ENCODE data around the gene PHLDA3.

The PHLDA3 gene

GRCh38 chr1:201468844-201469644 is at the start of gene PHLDA3:
Gene PHLDA3, minus strand, starts transcription at chr1:201469188. Its CDS starts 402 bp downstream, at chr1:201468786.
- peak; percentile 83 for DNase-seq

- DNase-seq = no peak
Observed at GRCh38 chr1:201518071-201518470, 49.1 kb upstream of the PHLDA3 start.

- no peak for DNase-seq
Observed at GRCh38 chr1:201517631-201518030, 48.6 kb upstream of the PHLDA3 start.

GRCh38 chr1:201516511-201517127 is 47.6 kb upstream of the PHLDA3 start:
- no peak for DNase-seq

- DNase-seq = no peak
Observed at GRCh38 chr1:201515895-201516294, 46.9 kb upstream of the PHLDA3 start.

- no peak for DNase-seq
Observed at GRCh38 chr1:201515062-201515750, 46.2 kb upstream of the PHLDA3 start.

- DNase-seq = no peak
Observed at GRCh38 chr1:201514466-201514865, 45.5 kb upstream of the PHLDA3 start.

- no peak for DNase-seq
Observed at GRCh38 chr1:201513498-201514243, 44.7 kb upstream of the PHLDA3 start.

- DNase-seq = no peak
Observed at GRCh38 chr1:201511941-201512539, 43.1 kb upstream of the PHLDA3 start.

- no peak for DNase-seq
Observed at GRCh38 chr1:201511396-201511940, 42.5 kb upstream of the PHLDA3 start.

- no peak for DNase-seq
Observed at GRCh38 chr1:201510734-201511133, 41.7 kb upstream of the PHLDA3 start.

GRCh38 chr1:201509601-201510374 is 40.8 kb upstream of the PHLDA3 start:
- DNase-seq = no peak

GRCh38 chr1:201508809-201509208 is 39.8 kb upstream of the PHLDA3 start:
- no peak for DNase-seq

- no peak for DNase-seq
Observed at GRCh38 chr1:201507360-201507675, 38.3 kb upstream of the PHLDA3 start.

GRCh38 chr1:201506557-201507359 is 37.8 kb upstream of the PHLDA3 start, which contains the start of gene CSRP1:
Gene CSRP1, minus strand, starts transcription at chr1:201507123. Its CDS starts 10,820 bp downstream, at chr1:201496303.
- DNase-seq = peak; percentile 72

- no peak for DNase-seq
Observed at GRCh38 chr1:201506092-201506491, 37.1 kb upstream of the PHLDA3 start.

GRCh38 chr1:201505503-201505890 is 36.5 kb upstream of the PHLDA3 start:
- peak; percentile 42 for DNase-seq

- DNase-seq = no peak
Observed at GRCh38 chr1:201504799-201505502, 36.0 kb upstream of the PHLDA3 start.

- no peak for DNase-seq
Observed at GRCh38 chr1:201504179-201504631, 35.2 kb upstream of the PHLDA3 start.
